ENCODE results near the gene UFM1.
"Not testable (repeated sequence)": the region's sequence is repeated elsewhere in the genome, so short reads cannot be mapped to it uniquely, and the experiment has no call there.

UFM1 gene

GRCh38 chr13:38366954-38367645, 17.4 kb downstream of the UFM1 start:
- no peak for DNase-seq

- no peak for DNase-seq
Observed at GRCh38 chr13:38369058-38369457, 19.4 kb downstream of the UFM1 start.

DNA sequence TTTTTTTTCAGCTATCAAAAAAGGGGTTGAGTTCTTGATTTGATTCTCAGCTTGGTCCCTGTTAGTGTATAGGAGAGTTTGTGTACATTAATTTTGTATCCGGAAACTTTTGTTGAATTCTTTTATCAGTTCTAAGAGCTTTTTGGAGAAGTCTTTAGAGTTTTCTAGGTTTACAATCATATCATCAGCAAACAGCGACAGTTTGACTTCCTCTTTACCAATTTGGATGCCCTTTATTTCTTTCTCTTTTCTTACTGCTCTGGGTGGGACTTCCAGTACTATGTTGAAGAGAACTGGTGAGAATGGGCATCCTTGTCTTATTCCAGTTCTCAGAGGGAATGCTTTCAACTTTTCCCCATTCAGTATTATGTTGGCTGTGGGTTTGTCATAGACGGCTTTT, 20.4 kb downstream of the UFM1 start:
- not testable (repeated sequence) for DNase-seq

GRCh38 chr13:38372820-38373383, 23.3 kb downstream of the UFM1 start:
- no peak for DNase-seq

- DNase-seq = no peak
Observed at GRCh38 chr13:38376546-38376945, 26.9 kb downstream of the UFM1 start.

- DNase-seq = no peak
Observed at GRCh38 chr13:38381890-38382289, 32.2 kb downstream of the UFM1 start.

DNA sequence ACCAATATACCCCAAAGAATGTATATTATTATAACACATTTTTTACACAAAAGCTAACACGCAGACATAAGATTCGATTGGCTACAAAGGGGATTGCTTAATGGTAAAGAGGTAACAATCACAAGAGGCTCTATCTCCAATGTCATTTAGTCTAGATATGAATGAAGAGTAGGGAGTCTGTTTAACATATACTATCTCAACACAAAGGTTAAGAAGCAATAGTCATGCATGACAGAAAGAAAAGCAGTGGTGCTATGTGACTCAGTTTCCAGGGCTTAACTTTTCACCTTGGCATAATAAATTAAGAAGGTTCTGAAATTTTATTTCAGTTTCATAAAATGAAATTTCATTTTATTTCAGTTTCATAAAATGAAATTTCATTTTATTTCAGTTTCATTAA, 33.3 kb downstream of the UFM1 start:
- DNase-seq = no peak

DNA sequence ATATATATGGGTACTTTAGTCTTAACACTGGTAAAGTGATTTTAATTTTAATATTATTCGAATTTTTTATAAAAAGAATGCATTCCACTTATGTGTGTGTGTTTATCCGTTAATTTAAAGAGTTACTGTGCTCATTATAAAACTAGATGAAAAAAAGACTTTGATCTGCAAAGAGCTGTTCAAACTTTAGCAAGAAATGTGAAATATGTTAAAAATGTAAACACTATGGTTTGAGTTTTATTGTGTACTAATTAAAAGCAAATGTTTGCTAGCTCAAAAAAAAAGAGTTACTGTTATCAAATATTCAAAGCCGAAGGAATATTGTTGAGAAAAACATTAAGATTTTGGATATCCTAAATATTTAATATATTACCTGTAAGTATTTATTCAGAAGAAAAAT, 34.5 kb downstream of the UFM1 start:
- no peak for DNase-seq

DNA sequence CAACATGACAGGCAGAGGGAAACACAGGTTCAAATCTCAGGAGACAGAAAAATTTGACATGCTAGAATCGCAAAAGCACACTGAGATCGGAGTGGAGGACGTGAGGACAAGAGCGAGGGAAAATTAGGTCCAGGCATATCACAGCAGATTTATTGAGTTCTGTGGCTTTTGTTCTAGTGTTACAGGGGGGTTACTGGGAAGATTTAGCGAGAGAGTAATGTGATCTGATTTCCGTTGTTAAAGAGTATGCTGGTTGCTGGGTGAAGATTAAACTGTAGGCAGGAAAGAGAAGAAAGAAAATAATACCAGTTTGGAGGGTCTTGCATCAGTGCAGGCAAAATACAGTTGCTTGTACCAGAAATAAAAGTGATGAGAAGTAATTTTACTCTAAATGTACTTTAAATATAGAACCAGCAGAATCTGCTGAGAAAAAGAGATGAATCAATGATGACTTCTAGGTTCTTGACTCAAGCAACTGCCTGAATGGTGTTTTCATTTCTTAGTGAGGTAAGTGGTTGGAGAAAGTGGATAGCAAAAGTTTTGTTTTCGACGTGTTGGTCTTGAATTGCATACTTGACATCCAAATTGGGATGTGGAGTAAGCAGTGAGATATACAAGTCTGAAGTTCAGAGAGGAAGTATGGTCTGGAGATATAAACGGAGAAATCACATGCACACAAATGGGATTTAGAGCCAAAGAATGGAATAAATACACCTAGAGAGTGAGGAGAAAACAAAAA, 35.7 kb downstream of the UFM1 start:
- DNase-seq = no peak

- no peak for DNase-seq
Observed at GRCh38 chr13:38386421-38386820, 36.8 kb downstream of the UFM1 start.

DNA sequence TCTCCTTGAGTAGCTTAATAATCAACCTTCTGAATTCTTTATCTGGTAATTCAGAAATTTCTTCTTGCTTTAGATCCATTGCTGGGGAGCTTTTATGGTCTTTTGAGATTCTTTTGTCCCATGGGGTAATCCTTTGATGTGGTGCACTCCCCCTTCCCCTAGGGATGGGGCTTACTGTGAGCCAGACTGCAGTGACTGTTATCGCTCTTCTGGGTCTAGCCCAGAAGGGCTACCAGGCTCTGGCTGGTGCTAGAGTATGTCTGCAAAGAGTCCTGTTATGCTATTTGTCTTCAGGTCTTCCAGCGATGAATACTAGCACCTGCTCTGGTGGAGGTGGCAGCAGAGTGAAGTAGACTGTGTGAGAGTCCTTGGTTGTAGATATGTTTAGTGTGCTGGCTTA, 41.7 kb downstream of the UFM1 start:
- DNase-seq = no peak

GRCh38 chr13:38394777-38395496, 45.3 kb downstream of the UFM1 start:
- DNase-seq = no peak

DNA sequence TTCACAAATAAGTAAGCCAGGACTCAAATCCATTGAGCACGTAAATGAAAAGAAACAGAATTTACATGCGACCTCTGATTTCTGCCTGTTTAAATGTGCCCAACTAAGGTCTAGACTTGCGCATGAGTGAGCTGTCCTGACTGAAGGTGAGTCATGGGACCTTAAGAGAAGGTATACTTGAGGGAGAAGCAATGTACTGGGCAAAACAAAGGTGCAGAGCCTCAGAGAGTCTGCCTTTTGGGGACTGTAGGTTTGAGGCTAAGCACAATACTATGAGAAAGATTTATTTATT, 45.8 kb downstream of the UFM1 start:
- no peak for DNase-seq

GRCh38 chr13:38398711-38399493, 49.3 kb downstream of the UFM1 start:
- no peak for DNase-seq

DNA sequence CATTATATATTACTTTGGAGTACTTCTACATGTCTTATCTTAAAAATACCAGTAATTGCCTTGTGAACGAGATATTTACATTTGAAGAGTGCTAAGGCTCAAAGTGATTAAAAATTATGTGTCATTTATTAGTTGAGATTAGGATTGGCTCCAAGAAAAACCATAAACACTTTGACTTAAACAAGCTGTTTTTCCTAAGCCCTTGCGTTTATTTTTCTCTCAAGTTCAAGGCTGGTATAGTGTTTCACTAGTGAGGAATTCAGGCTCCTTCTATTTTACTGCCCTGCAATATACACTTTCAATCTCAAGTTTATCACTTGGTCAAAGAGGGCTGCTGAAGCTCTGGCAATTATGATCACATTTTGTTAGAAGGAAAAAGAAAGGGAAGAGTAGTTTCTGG, 49.9 kb downstream of the UFM1 start:
- DNase-seq = no peak

DNA sequence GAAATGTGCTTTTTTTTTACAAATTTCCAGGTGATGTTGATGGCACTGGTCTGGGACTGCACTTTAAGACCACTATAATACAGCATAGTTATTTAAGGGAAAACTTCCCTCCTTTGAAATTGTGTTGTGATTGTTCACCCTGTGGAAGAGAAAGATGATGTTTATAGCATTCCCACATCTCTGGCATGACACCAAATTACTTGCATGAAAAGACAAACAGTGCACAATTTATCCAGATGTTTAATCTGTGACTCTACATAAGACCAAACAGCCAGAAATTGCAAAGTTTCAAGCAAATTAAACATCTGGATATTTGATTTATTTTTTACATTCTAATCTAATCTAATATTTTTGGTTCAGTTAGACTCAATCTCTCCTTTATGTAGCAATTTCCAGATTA, 51.6 kb downstream of the UFM1 start:
- no peak for DNase-seq

- no peak for DNase-seq
Observed at GRCh38 chr13:38405216-38405615, 55.6 kb downstream of the UFM1 start.

DNA sequence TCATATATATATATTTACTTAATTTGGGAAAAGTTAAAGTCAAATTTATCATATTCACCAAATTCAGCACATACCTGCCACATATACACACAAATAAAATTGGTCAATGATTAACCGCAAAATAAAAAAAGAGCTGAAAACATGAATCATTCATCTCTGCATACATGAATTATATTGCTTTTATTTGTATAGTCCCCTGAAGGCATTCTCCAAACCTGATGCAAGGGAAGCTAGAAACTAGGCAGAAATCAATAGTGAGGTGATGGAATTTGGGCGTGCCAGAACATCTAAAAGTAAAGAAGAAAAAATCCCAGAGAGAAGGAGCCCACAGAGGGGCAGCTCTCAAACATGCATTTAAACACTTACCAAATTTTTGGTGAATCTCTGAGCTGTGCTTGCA, 60.1 kb downstream of the UFM1 start:
- no peak for DNase-seq

GRCh38 chr13:38412266-38412665, 62.6 kb downstream of the UFM1 start:
- DNase-seq = no peak
